Measurements from ENCODE around the gene OBSL1.

OBSL1 gene

GRCh38 chr2:219545943-219546352, 25.4 kb downstream of the OBSL1 start:
- DNase-seq (ENCODE audit: low read depth): no peak
- TF ChIP-seq CTCF (IDR thresholded peaks at IDR 0.05; ENCODE audit: low read depth, low read length, missing control alignments): no peak
- H3K4me3 ChIP-seq (ENCODE audit: low read depth, low read length): no peak overlapping the region
- in situ Hi-C loops (cut with HindIII; ENCODE audit: low sequenced_read_pairs): loop anchor here (25.0 kb wide), 1 partner anchor 134 kb away; the partner anchor contains the start of gene DES

GRCh38 chr2:219545295-219545942, 25.9 kb downstream of the OBSL1 start:
- H3K4me3 ChIP-seq (ENCODE audit: low read depth, low read length): no peak overlapping the region
- no peak for TF ChIP-seq CTCF (IDR thresholded peaks at IDR 0.05; ENCODE audit: low read depth, low read length, missing control alignments)
- no peak for DNase-seq (ENCODE audit: low read depth)

GRCh38 chr2:219544567-219544966, 26.8 kb downstream of the OBSL1 start:
- in situ Hi-C loops (cut with HindIII; ENCODE audit: low sequenced_read_pairs): loop anchor here (5.0 to 25.0 kb wide), 2 partner anchors 103 to 132 kb away; partner anchors contain the start of gene DES
- DNase-seq (ENCODE audit: low read depth): no peak
- peak overlapping the region; percentile 77 for H3K4me3 ChIP-seq (ENCODE audit: low read depth, low read length)
- TF ChIP-seq CTCF (IDR thresholded peaks at IDR 0.05; ENCODE audit: low read depth, low read length, missing control alignments): no peak

More at GRCh38 chr2:219545295-219545942, 25.9 kb downstream of the OBSL1 start:
- in situ Hi-C loops (cut with HindIII; ENCODE audit: low sequenced_read_pairs): loop anchor here (25.0 kb wide), 1 partner anchor 133 kb away; the partner anchor contains the start of gene DES

GRCh38 chr2:219543596-219544358, 27.6 kb downstream of the OBSL1 start, which contains the start of the genes CHPF and TMEM198:
CHPF (minus strand) TSS chr2:219543809; CDS start chr2:219543538, 271 bp downstream.
TMEM198 (plus strand) TSS chr2:219544028; CDS start chr2:219544728, 700 bp downstream.
- DNase-seq (ENCODE audit: low read depth): peak; percentile 93
- TF ChIP-seq CTCF (IDR thresholded peaks at IDR 0.05; ENCODE audit: low read depth, low read length, missing control alignments): no peak
- peak within 1 kb of the TSS; percentile 77 for H3K4me3 ChIP-seq (ENCODE audit: low read depth, low read length)
- in situ Hi-C loops (cut with HindIII; ENCODE audit: low sequenced_read_pairs): loop anchor here (5.0 to 25.0 kb wide), 2 partner anchors 104 to 131 kb away; partner anchors contain the start of gene DES

GRCh38 chr2:219542931-219543595, 28.3 kb downstream of the OBSL1 start:
- DNase-seq (ENCODE audit: low read depth): no peak
- peak overlapping the region; percentile 77 for H3K4me3 ChIP-seq (ENCODE audit: low read depth, low read length)
- no peak for TF ChIP-seq CTCF (IDR thresholded peaks at IDR 0.05; ENCODE audit: low read depth, low read length, missing control alignments)
- in situ Hi-C loops (cut with HindIII; ENCODE audit: low sequenced_read_pairs): loop anchor here (5.0 to 25.0 kb wide), 2 partner anchors 104 to 131 kb away; partner anchors contain the start of gene DES
